Testis (tissue), 3 donors: ENCODE data around the gene AFP. TPM values are rescaled to one million over a fixed set of nuclear protein-coding genes. Genes with fewer than 3 reads are reported as not detected.

ENCODE experiments used
- DNase-seq: peaks from one replicate; pipeline ENCODE4 v3.0.0-alpha.2; 2019
- H3K27ac ChIP-seq, 2 donors: fragments of 200-600 bp; sonication (generic); one replicate each; pipeline ENCODE4 v1.5.1; 2019
- H3K27me3 ChIP-seq: fragments of 200-600 bp; sonication (generic); one replicate; pipeline ENCODE4 v1.5.1; 2019
- H3K36me3 ChIP-seq: fragments of 200-600 bp; sonication (generic); one replicate; pipeline ENCODE4 v1.5.1; 2017; ENCODE audit warnings: low read depth; ENCODE audit errors: missing control alignments
- H3K4me1 ChIP-seq: fragments of 200-600 bp; sonication (generic); one replicate; pipeline ENCODE4 v1.5.1; 2019
- H3K4me3 ChIP-seq, 2 donors: fragments of 200-600 bp; sonication (generic); one replicate each; pipeline ENCODE4 v1.5.1; 2017 to 2019
- H3K9me3 ChIP-seq: fragments of 200-600 bp; sonication (generic); one replicate; pipeline ENCODE4 v1.5.1; 2017
- POLR2A ChIP-seq: fragments of 450-650 bp; IDR thresholded peaks from one replicate; pipeline ENCODE4 v1.6.1; 2017; ENCODE audit warnings: antibody characterized with exemption, mild to moderate bottlenecking, moderate library complexity
- WGBS, 2 donors: methylation state at CpG; one replicate each; pipeline ENCODE4 v1.1.5; 2018; 5-methylcytosine and 5-hydroxymethylcytosine counted together
- intact Hi-C: fragments of 100-400 bp; cut with DNase I; formaldehyde crosslinking; loops from one replicate; pipeline ENCODE4 v1.15.1; 2023; ENCODE audit warnings: low total_unique reads
- polyA plus RNA-seq: library from polyadenylated mRNA; stranded (reverse); fragments of 350-450 nt; fragmentation: Illumina TruSeq; extraction: RNeasy Lipid Tissue Mini Kit (QIAGEN cat#74804); gene quantifications from one replicate; pipeline ENCODE4 v1.2.3, GENCODE V29; 2014; ENCODE audit warnings: low read depth, low replicate concordance; ENCODE audit not compliant: insufficient read depth
- total RNA-seq, 2 donors: library from RNA; depleted of rRNA; stranded (reverse); fragments of >200 nt; gene quantifications; one replicate each; pipeline ENCODE4 v1.2.3, GENCODE V29; 2016
- TF ChIP-seq, protein P1 (sequence below), 3 experiments: fragments of 450-650 bp in 2 of 3; fragments of 200-600 bp in 1 of 3; sonication (generic) in 1 of 3; IDR thresholded peaks; one replicate each; pipeline ENCODE4 v1.5.1; 2016 to 2019; ENCODE audit warnings: antibody characterized with exemption in 3 of 3, mild to moderate bottlenecking in 2 of 3, moderate library complexity in 1 of 3

Gene AFP
- total and polyA plus RNA-seq, 3 donors from 2014 or later, result 0.16 TPM; not detected in 2

DNA sequence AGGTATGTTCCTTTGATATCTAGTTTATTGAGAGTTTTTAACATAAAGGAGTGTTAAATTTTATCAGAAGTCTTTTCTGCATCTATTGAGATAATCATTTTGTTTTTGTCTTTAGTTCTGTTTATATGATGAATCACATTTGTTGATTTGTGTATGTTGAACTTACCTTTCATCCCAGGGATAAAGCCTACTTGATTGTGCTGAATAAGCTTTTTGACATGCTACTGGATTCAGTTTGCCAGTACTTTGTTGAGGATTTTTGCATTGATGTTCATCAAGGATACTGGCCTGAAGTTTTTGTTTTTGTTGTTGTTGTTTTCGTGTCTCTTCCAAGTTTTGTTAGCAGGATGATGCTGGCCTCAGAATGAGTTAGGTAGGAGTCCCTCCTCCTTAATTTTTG, 34.7 kb downstream of the AFP start:
- no peaks in the 10 kb centered on the region for H3K27me3 ChIP-seq
- 85 to 88% methylated on average over 1 of the region's 1 CpG for WGBS, 2 donors
- H3K27ac ChIP-seq, result no peak overlapping the region
- H3K4me3 ChIP-seq, result no peak overlapping the region
- no peaks in the 10 kb centered on the region for H3K4me1 ChIP-seq
- H3K36me3 ChIP-seq, result no peaks in the 10 kb centered on the region
- intact Hi-C loops, result no loop called here
- DNase-seq, result no peak
- H3K9me3 ChIP-seq, result no peaks in the 10 kb centered on the region
- TF ChIP-seq POLR2A, result no peak
- TF ChIP-seq, protein P1, sequence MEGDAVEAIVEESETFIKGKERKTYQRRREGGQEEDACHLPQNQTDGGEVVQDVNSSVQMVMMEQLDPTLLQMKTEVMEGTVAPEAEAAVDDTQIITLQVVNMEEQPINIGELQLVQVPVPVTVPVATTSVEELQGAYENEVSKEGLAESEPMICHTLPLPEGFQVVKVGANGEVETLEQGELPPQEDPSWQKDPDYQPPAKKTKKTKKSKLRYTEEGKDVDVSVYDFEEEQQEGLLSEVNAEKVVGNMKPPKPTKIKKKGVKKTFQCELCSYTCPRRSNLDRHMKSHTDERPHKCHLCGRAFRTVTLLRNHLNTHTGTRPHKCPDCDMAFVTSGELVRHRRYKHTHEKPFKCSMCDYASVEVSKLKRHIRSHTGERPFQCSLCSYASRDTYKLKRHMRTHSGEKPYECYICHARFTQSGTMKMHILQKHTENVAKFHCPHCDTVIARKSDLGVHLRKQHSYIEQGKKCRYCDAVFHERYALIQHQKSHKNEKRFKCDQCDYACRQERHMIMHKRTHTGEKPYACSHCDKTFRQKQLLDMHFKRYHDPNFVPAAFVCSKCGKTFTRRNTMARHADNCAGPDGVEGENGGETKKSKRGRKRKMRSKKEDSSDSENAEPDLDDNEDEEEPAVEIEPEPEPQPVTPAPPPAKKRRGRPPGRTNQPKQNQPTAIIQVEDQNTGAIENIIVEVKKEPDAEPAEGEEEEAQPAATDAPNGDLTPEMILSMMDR (IDR thresholded peaks at IDR 0.05), result no peak

DNA sequence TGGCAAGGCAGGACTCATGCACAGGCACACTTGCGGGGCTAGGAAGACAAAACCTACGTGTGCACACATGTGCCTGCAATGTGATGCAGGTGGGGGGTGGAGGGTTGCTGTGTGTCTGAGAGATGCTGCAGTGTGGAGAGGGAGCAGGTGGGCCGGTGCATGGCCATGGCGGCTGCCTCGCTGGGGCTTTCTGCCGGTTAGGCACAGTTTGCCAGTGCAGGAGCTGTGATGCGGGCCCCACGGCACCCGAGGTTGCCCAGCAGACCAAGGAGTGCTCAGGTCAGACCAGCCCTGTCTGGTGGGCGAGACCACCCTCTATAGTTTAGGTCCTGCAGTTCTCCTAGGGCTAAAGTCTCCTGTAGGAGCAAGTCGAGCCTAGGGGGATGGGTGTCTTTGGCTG, 41.2 kb downstream of the AFP start:
- TF ChIP-seq, protein P1 (IDR thresholded peaks at IDR 0.05), result no peak
- TF ChIP-seq POLR2A, result no peak
- intact Hi-C loops, result no loop called here
- no peaks in the 10 kb centered on the region for H3K4me1 ChIP-seq

DNA sequence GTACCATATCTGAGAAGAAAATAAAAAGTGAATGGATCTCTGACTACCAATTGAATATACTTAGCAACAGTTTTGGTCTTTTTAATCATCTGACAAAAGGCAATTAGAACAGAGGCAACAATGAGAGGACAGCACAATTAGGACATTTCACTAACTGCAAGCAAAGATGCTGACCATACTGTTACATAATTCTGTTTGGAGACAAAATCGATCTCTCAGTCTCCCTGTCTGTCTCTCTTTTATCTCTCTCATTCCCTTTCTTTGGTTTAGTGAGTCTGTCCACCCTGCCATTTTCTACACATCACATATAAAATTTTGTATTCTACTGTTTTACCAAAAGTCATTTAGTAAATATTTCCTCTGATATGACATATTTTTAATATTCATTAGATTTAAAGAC, 43.3 kb downstream of the AFP start:
- no peaks in the 10 kb centered on the region for H3K27me3 ChIP-seq
- TF ChIP-seq, protein P1 (IDR thresholded peaks at IDR 0.05), result no peak
- TF ChIP-seq POLR2A, result no peak
- DNase-seq, result no peak
- no peaks in the 10 kb centered on the region for H3K36me3 ChIP-seq
- H3K9me3 ChIP-seq, result no peaks in the 10 kb centered on the region
- WGBS, 2 donors, result 72 to 91% methylated on average over 1 of the region's 1 CpG
- H3K27ac ChIP-seq, result no peak overlapping the region
- H3K4me3 ChIP-seq, result no peak overlapping the region
- H3K4me1 ChIP-seq, result no peaks in the 10 kb centered on the region
- intact Hi-C loops, result no loop called here

More for the DNA sequence above, 41.2 kb downstream of the AFP start:
- H3K4me3 ChIP-seq, result no peak overlapping the region
- H3K27me3 ChIP-seq, result no peaks in the 10 kb centered on the region
- H3K9me3 ChIP-seq, result no peaks in the 10 kb centered on the region
- no peaks in the 10 kb centered on the region for H3K36me3 ChIP-seq
- DNase-seq, result no peak
- 52 to 72% methylated on average over 7 to 11 of the region's 11 CpGs for WGBS, 2 donors
- no peak overlapping the region for H3K27ac ChIP-seq

DNA sequence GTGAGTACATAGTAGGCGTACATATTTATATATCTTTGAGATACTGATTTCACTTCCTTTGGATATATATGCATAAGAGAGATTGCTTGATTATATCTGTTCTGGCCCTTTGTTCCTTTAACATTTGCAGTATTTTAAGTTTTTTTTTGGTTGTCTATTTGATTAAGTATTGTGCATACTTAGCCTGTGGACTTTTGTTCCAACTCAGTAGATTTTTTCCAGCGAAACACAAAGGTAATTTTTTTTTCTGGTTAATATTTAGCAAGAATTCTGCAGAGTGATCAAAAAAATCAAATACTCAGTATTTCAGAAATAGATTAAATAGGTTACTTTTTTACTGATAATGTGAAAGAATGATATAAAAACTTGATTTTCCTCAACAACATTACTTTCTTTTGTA, 45.3 kb downstream of the AFP start, which contains the start of gene AFM:
Gene AFM, plus strand, starts transcription at position 388 of the 400 bp plus-strand sequence. CDS start 31 bp downstream, outside the sequence.
- no peaks in the 10 kb centered on the region for H3K36me3 ChIP-seq
- 49% methylated on average over 2 of the region's 2 CpGs for WGBS, 2 donors
- no peak within 1 kb of the TSS for H3K4me3 ChIP-seq
- intact Hi-C loops, result no loop called here
- H3K4me1 ChIP-seq, result no peaks in the 10 kb centered on the region
- no peak for TF ChIP-seq POLR2A
- TF ChIP-seq, protein P1 (IDR thresholded peaks at IDR 0.05), result no peak
- H3K9me3 ChIP-seq, result no peaks in the 10 kb centered on the region
- no peak within 1 kb of the TSS for H3K27ac ChIP-seq
- no peak for DNase-seq
- no peaks in the 10 kb centered on the region for H3K27me3 ChIP-seq

DNA sequence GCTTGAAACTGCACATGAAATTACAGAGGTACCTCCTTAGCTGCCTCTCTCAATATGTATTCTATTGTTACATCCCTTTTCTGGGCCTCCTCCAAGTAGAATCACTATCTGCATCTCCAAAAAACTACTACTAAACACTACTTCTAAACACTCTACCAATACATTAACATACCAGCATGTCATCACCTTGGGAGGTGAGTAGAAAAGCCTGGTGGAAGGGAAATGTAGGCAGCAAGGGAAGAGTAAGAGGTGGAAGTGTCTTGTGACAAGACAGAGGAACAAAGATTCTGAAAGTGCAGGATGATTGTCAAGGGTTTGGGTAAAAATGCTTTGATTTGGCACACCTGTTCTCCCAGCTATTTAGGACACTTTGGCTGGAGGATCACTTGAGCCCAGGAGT, 49.1 kb downstream of the AFP start:
- Histone ChIP-seq H3K9me3 (no peaks in the 10 kb centered on the region), H3K4me3 (no peak overlapping the region), H3K27ac (no peak overlapping the region), H3K27me3 (no peaks in the 10 kb centered on the region), H3K36me3 (no peaks in the 10 kb centered on the region), H3K4me1 (no peaks in the 10 kb centered on the region)
- intact Hi-C loops, result no loop called here
- no peak for TF ChIP-seq POLR2A
- TF ChIP-seq, protein P1 (IDR thresholded peaks at IDR 0.05), result no peak
- DNase-seq, result no peak
